ENCODE data around the gene RELL1.

The RELL1 gene

GRCh38 chr4:37686373-37687193 is at the start of gene RELL1:
Gene RELL1 (minus strand): TSS chr4:37686376. CDS start chr4:37686287, 89 bp downstream.
- peak within 1 kb of the TSS; percentile 74 for H3K4me2 ChIP-seq (ENCODE audit: low read length)
- no peak within 1 kb of the TSS for H3K9ac ChIP-seq
- peak within 1 kb of the TSS; percentile 76 for H3K27ac ChIP-seq
- H3K4me1 ChIP-seq: no peaks in the 10 kb centered on the region
- no peaks in the 10 kb centered on the region for H3K36me3 ChIP-seq (ENCODE audit: control insufficient read depth, insufficient read depth, low read length)
- no peaks in the 10 kb centered on the region for H3K9me3 ChIP-seq (ENCODE audit: control insufficient read depth, low read length)
- no peaks in the 10 kb centered on the region for H3K79me2 ChIP-seq
- TF ChIP-seq CTCF (IDR thresholded peaks at IDR 0.05): no peak
- H3K27me3 ChIP-seq (ENCODE audit: control insufficient read depth, insufficient read depth, low read length): no peaks in the 10 kb centered on the region
- peak within 1 kb of the TSS; percentile 67 for H3K4me3 ChIP-seq (ENCODE audit: low read depth, low read length)
- H2AFZ ChIP-seq: peak within 1 kb of the TSS; percentile 94

DNA sequence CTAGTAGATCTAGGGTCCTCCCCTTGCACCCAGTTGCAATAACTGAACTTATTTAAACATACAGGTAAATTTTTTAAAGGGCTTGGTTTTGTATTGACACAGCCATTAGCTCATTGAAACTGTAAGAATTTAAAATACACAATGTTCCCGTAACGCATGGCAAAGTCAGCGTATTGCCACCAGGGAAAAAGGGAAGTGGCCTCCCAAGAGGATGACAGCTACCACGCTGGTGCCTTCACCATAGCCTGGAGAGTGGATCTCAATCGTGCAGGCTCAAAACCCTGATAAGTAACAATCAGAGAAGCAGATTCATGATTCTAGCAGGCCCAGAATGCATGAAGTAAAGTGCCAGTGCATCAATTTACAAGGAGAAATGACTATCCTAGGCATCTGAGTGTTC is 49.4 kb upstream of the RELL1 start:
- TF ChIP-seq CTCF (IDR thresholded peaks at IDR 0.05): no peak
- H3K27me3 ChIP-seq (ENCODE audit: control insufficient read depth, insufficient read depth, low read length): no peaks in the 10 kb centered on the region
- no peak overlapping the region for H3K27ac ChIP-seq
- no peaks in the 10 kb centered on the region for H3K4me1 ChIP-seq
- no peak overlapping the region for H3K9ac ChIP-seq
- no peak overlapping the region for H3K4me3 ChIP-seq (ENCODE audit: low read depth, low read length)
- H2AFZ ChIP-seq: no peak overlapping the region
- H3K9me3 ChIP-seq (ENCODE audit: control insufficient read depth, low read length): no peaks in the 10 kb centered on the region
- no peaks in the 10 kb centered on the region for H3K79me2 ChIP-seq
- H3K36me3 ChIP-seq (ENCODE audit: control insufficient read depth, insufficient read depth, low read length): no peaks in the 10 kb centered on the region
- H3K4me2 ChIP-seq (ENCODE audit: low read length): no peak overlapping the region

- no peak overlapping the region for H3K4me2 ChIP-seq (ENCODE audit: low read length)
- H3K36me3 ChIP-seq (ENCODE audit: control insufficient read depth, insufficient read depth, low read length): no peaks in the 10 kb centered on the region
- H3K9me3 ChIP-seq (ENCODE audit: control insufficient read depth, low read length): no peaks in the 10 kb centered on the region
- no peaks in the 10 kb centered on the region for H3K79me2 ChIP-seq
- TF ChIP-seq CTCF (IDR thresholded peaks at IDR 0.05): no peak
- no peaks in the 10 kb centered on the region for H3K4me1 ChIP-seq
- no peak overlapping the region for H3K27ac ChIP-seq
- H3K27me3 ChIP-seq (ENCODE audit: control insufficient read depth, insufficient read depth, low read length): no peaks in the 10 kb centered on the region
- H3K9ac ChIP-seq: no peak overlapping the region
- no peak overlapping the region for H3K4me3 ChIP-seq (ENCODE audit: low read depth, low read length)
- no peak overlapping the region for H2AFZ ChIP-seq
Observed at GRCh38 chr4:37734989-37735388, 48.8 kb upstream of the RELL1 start.

- no peak overlapping the region for H3K9ac ChIP-seq
- no peaks in the 10 kb centered on the region for H3K27me3 ChIP-seq (ENCODE audit: control insufficient read depth, insufficient read depth, low read length)
- no peaks in the 10 kb centered on the region for H3K79me2 ChIP-seq
- no peak overlapping the region for H3K4me3 ChIP-seq (ENCODE audit: low read depth, low read length)
- H3K9me3 ChIP-seq (ENCODE audit: control insufficient read depth, low read length): no peaks in the 10 kb centered on the region
- no peaks in the 10 kb centered on the region for H3K4me1 ChIP-seq
- H3K27ac ChIP-seq: no peak overlapping the region
- no peaks in the 10 kb centered on the region for H3K36me3 ChIP-seq (ENCODE audit: control insufficient read depth, insufficient read depth, low read length)
- no peak for TF ChIP-seq CTCF (IDR thresholded peaks at IDR 0.05)
- H2AFZ ChIP-seq: no peak overlapping the region
- H3K4me2 ChIP-seq (ENCODE audit: low read length): no peak overlapping the region
Observed at GRCh38 chr4:37733240-37733867, 47.2 kb upstream of the RELL1 start.
